ENCODE results near the gene SLC22A16.

The SLC22A16 gene

GRCh38 chr6:110428153-110428552, 48.3 kb downstream of the SLC22A16 start:
- Histone ChIP-seq H3K4me3 (ENCODE audit: low read depth, low read length, poor library complexity, severe bottlenecking) (no peak overlapping the region), H3K4me1 (ENCODE audit: insufficient read depth, low read length, severe bottlenecking) (no peaks in the 10 kb centered on the region), H4K20me1 (ENCODE audit: insufficient read depth, low read length) (no peaks in the 10 kb centered on the region), H3K36me3 (ENCODE audit: insufficient read depth, low read length) (no peaks in the 10 kb centered on the region), H3K79me2 (ENCODE audit: insufficient read depth, low read length) (no peaks in the 10 kb centered on the region), H3K9me3 (ENCODE audit: low read length) (no peaks in the 10 kb centered on the region), H3K9ac (ENCODE audit: low read length) (no peak overlapping the region), H2AFZ (ENCODE audit: low read length) (no peak overlapping the region), H3K27me3 (ENCODE audit: insufficient read depth, low read length) (no peaks in the 10 kb centered on the region; the same call in 1 of the 2 replicates), H3F3A (ENCODE audit: insufficient read depth, low read length) (no peaks in the 10 kb centered on the region), H3K4me2 (ENCODE audit: low read length) (no peak overlapping the region), H3K27ac (ENCODE audit: low read depth, low read length, poor library complexity, severe bottlenecking) (no peak overlapping the region), H3K9me2 (ENCODE audit: low read depth, low read length) (no peaks in the 10 kb centered on the region)
- no peak for TF ChIP-seq CTCF (IDR thresholded peaks at IDR 0.05; ENCODE audit: low read length)
- TF ChIP-seq EZH2 (IDR thresholded peaks at IDR 0.05; ENCODE audit: borderline replicate concordance, low read length), result no peak

- Histone ChIP-seq H3K9me3 (ENCODE audit: low read length) (no peaks in the 10 kb centered on the region), H3F3A (ENCODE audit: insufficient read depth, low read length) (no peaks in the 10 kb centered on the region), H3K27me3 (ENCODE audit: insufficient read depth, low read length) (no peaks in the 10 kb centered on the region; the same call in 1 of the 2 replicates), H3K36me3 (ENCODE audit: insufficient read depth, low read length) (no peaks in the 10 kb centered on the region), H3K9ac (ENCODE audit: low read length) (no peak overlapping the region), H3K4me3 (ENCODE audit: low read depth, low read length, poor library complexity, severe bottlenecking) (no peak overlapping the region), H3K79me2 (ENCODE audit: insufficient read depth, low read length) (no peaks in the 10 kb centered on the region), H3K27ac (ENCODE audit: low read depth, low read length, poor library complexity, severe bottlenecking) (no peak overlapping the region), H3K9me2 (ENCODE audit: low read depth, low read length) (no peaks in the 10 kb centered on the region), H2AFZ (ENCODE audit: low read length) (no peak overlapping the region), H3K4me1 (ENCODE audit: insufficient read depth, low read length, severe bottlenecking) (no peaks in the 10 kb centered on the region), H3K4me2 (ENCODE audit: low read length) (no peak overlapping the region), H4K20me1 (ENCODE audit: insufficient read depth, low read length) (no peaks in the 10 kb centered on the region)
- TF ChIP-seq EZH2 (IDR thresholded peaks at IDR 0.05; ENCODE audit: borderline replicate concordance, low read length) (no peak), CTCF (IDR thresholded peaks at IDR 0.05; ENCODE audit: low read length) (no peak)
These were observed 50.6 kb downstream of the SLC22A16 start for GRCh38 chr6:110425816-110426215.

- Histone ChIP-seq H2AFZ (ENCODE audit: low read length) (no peak overlapping the region), H3K4me3 (ENCODE audit: low read depth, low read length, poor library complexity, severe bottlenecking) (no peak overlapping the region), H3K4me2 (ENCODE audit: low read length) (no peak overlapping the region), H3K4me1 (ENCODE audit: insufficient read depth, low read length, severe bottlenecking) (no peaks in the 10 kb centered on the region), H3K9me3 (ENCODE audit: low read length) (no peaks in the 10 kb centered on the region), H3K27ac (ENCODE audit: low read depth, low read length, poor library complexity, severe bottlenecking) (no peak overlapping the region), H3K79me2 (ENCODE audit: insufficient read depth, low read length) (no peaks in the 10 kb centered on the region), H3F3A (ENCODE audit: insufficient read depth, low read length) (no peaks in the 10 kb centered on the region), H3K9ac (ENCODE audit: low read length) (no peak overlapping the region), H3K27me3 (ENCODE audit: insufficient read depth, low read length) (no peaks in the 10 kb centered on the region), H3K9me2 (ENCODE audit: low read depth, low read length) (no peaks in the 10 kb centered on the region), H4K20me1 (ENCODE audit: insufficient read depth, low read length) (no peaks in the 10 kb centered on the region), H3K36me3 (ENCODE audit: insufficient read depth, low read length) (no peaks in the 10 kb centered on the region)
- TF ChIP-seq EZH2 (IDR thresholded peaks at IDR 0.05; ENCODE audit: borderline replicate concordance, low read length), result no peak
- TF ChIP-seq CTCF (IDR thresholded peaks at IDR 0.05; ENCODE audit: low read length), result no peak
These were observed 54.0 kb downstream of the SLC22A16 start for GRCh38 chr6:110422444-110422822.
